Activated T-cell treated with anti-CD3 and anti-CD28 coated beads for 24 hours (primary cell): ENCODE results near the gene PLXNA3.

Experiments
- DNase-seq: peaks from one replicate; pipeline ENCODE4 v3.0.0-alpha.2; 2020; ENCODE audit warnings: low read depth

Gene PLXNA3

GRCh38 chrX:154502098-154502497, 44.0 kb downstream of the PLXNA3 start:
- DNase-seq = no peak

- no peak for DNase-seq
These were observed 44.9 kb downstream of the PLXNA3 start for GRCh38 chrX:154502989-154503388.

- DNase-seq = no peak
These were observed 47.7 kb downstream of the PLXNA3 start for GRCh38 chrX:154505734-154506133.

- DNase-seq = no peak
These were observed 48.6 kb downstream of the PLXNA3 start for GRCh38 chrX:154506483-154507332.

GRCh38 chrX:154507673-154508383, 49.7 kb downstream of the PLXNA3 start:
- DNase-seq = no peak

GRCh38 chrX:154508384-154508745, 50.3 kb downstream of the PLXNA3 start:
- DNase-seq = no peak

GRCh38 chrX:154509455-154509854, 51.4 kb downstream of the PLXNA3 start:
- no peak for DNase-seq

GRCh38 chrX:154511761-154512160, 53.7 kb downstream of the PLXNA3 start:
- no peak for DNase-seq

- no peak for DNase-seq
These were observed 54.9 kb downstream of the PLXNA3 start for GRCh38 chrX:154512879-154513553.

GRCh38 chrX:154513716-154514115, 55.6 kb downstream of the PLXNA3 start:
- DNase-seq = no peak

GRCh38 chrX:154515090-154515965, 57.2 kb downstream of the PLXNA3 start:
- no peak for DNase-seq

- peak; percentile 90 for DNase-seq
These were observed 58.0 kb downstream of the PLXNA3 start, which contains the start of gene FAM3A for GRCh38 chrX:154515966-154516655. Gene FAM3A, minus strand, starts transcription at chrX:154516232. Its CDS starts 460 bp downstream, at chrX:154515772.

GRCh38 chrX:154516656-154517100, 58.6 kb downstream of the PLXNA3 start:
- DNase-seq = no peak

GRCh38 chrX:154517101-154517781, 59.2 kb downstream of the PLXNA3 start:
- DNase-seq = no peak

- DNase-seq = no peak
These were observed 61.3 kb downstream of the PLXNA3 start for GRCh38 chrX:154519389-154519788.

GRCh38 chrX:154525606-154526490, 67.8 kb downstream of the PLXNA3 start:
- no peak for DNase-seq

- DNase-seq = no peak
These were observed 69.0 kb downstream of the PLXNA3 start for GRCh38 chrX:154526901-154527675.
